Endothelial cell of umbilical vein (primary cell): Measurements from ENCODE around the gene HOXD10. TPM values are rescaled to one million over a fixed set of nuclear protein-coding genes. Genes with fewer than 3 reads are reported as not detected.

ENCODE experiments used
- BruUV-seq: library from RNA; stranded (reverse); fragments of 400-500 nt; replicated peaks from 2 replicates; lab custom pipeline; 2021; lab: Mats Ljungman, UMichigan
- CTCF ChIA-PET: fragments of 300-600, 350-600 bp; sonication (Branson Sonifier 250); formaldehyde crosslinking; loops from one replicate; lab custom pipeline; 2021; ENCODE audit warnings: antibody characterized with exemption, inconsistent platforms; lab: Charles Lee
- POLR2A ChIA-PET: fragments of 300-600, 350-600 bp; sonication (Branson Sonifier 250); formaldehyde crosslinking; loops from one replicate; lab custom pipeline; 2021; ENCODE audit warnings: antibody characterized with exemption, inconsistent platforms; lab: Charles Lee
- DNase-seq: peaks from one replicate; pipeline ENCODE4 v3.0.0-alpha.2; 2011; ENCODE audit warnings: low read depth, low spot score
- FAIRE-seq: peaks from 2 replicates; lab custom pipeline; 2011; peaks lifted over from hg19 to GRCh38; lab: Jason Lieb, UNC
- H2AFZ ChIP-seq: 2 replicates; pipeline ENCODE4 v1.6.0; 2012; ENCODE audit warnings: low read depth, low read length, control low read depth, inconsistent platforms
- H3K27ac ChIP-seq: 2 replicates; pipeline ENCODE4 v1.5.1; 2011; ENCODE audit warnings: low read depth, mild to moderate bottlenecking, control low read depth, low read length, moderate library complexity; ENCODE audit not compliant: insufficient read depth
- H3K27me3 ChIP-seq, 2 experiments: 2 replicates each; pipeline versions ENCODE4 v1.6.0 to v1.6.1; 2011; ENCODE audit warnings: low read length in 2 of 2, mixed read lengths in 1 of 2; ENCODE audit not compliant: control insufficient read depth in 2 of 2, insufficient read depth in 2 of 2
- H3K36me3 ChIP-seq, 2 experiments: 2 replicates in 1 of 2; 3 replicates in 1 of 2; pipeline ENCODE4 v1.5.1; 2011; ENCODE audit warnings: low read length in 2 of 2, mild to moderate bottlenecking in 1 of 2, moderate library complexity in 1 of 2; ENCODE audit not compliant: control insufficient read depth in 2 of 2, insufficient read depth in 2 of 2; ENCODE audit errors: extremely low read depth in 1 of 2
- H3K4me1 ChIP-seq: 3 replicates; pipeline ENCODE4 v1.5.1; 2011; ENCODE audit warnings: mild to moderate bottlenecking, low read length; ENCODE audit not compliant: control insufficient read depth, insufficient read depth; ENCODE audit errors: extremely low read depth
- H3K4me2 ChIP-seq: 2 replicates; pipeline ENCODE4 v1.6.1; 2011; ENCODE audit warnings: low read length, control low read depth, mixed read lengths; ENCODE audit not compliant: insufficient read depth
- H3K4me3 ChIP-seq, 3 experiments: fragments of 200-600 bp in 1 of 3; sonication (generic), shearing (Covaris generic) in 1 of 3; replicated peaks in 1 of 3; 2 replicates each; pipeline ENCODE4 v1.5.1; 2011 to 2016; ENCODE audit warnings: control low read depth in 3 of 3, low read length in 3 of 3, mild to moderate bottlenecking in 2 of 3, inconsistent platforms in 1 of 3, low read depth in 1 of 3, moderate library complexity in 1 of 3; ENCODE audit not compliant: insufficient read depth in 1 of 3
- H3K79me2 ChIP-seq: 2 replicates; pipeline ENCODE4 v1.6.0; 2012; ENCODE audit warnings: low read length, inconsistent platforms; ENCODE audit not compliant: control insufficient read depth, insufficient read depth
- H3K9ac ChIP-seq: replicated peaks from 2 replicates; pipeline ENCODE3; 2011; ENCODE audit warnings: low read length, control low read depth; ENCODE audit not compliant: insufficient read depth; ENCODE audit errors: extremely low read depth
- H3K9me1 ChIP-seq: replicated peaks from 3 replicates; pipeline ENCODE4 v1.6.0; 2011; ENCODE audit warnings: mild to moderate bottlenecking, low read length; ENCODE audit not compliant: control insufficient read depth, insufficient read depth; ENCODE audit errors: extremely low read depth
- H3K9me3 ChIP-seq: replicated peaks from 2 replicates; pipeline ENCODE4 v1.5.1; 2012; ENCODE audit warnings: low read length, inconsistent platforms; ENCODE audit not compliant: control insufficient read depth, insufficient read depth
- H4K20me1 ChIP-seq: replicated peaks from 2 replicates; pipeline ENCODE3; 2011; ENCODE audit warnings: mild to moderate bottlenecking, low read length; ENCODE audit not compliant: control insufficient read depth, insufficient read depth; ENCODE audit errors: extremely low read depth
- EZH2 ChIP-seq: IDR thresholded peaks from 2 replicates; pipeline ENCODE4 v1.6.1; 2012; ENCODE audit warnings: borderline replicate concordance, low read depth, mild to moderate bottlenecking, moderate library complexity, low read length, inconsistent platforms; ENCODE audit not compliant: severe bottlenecking
- FOS ChIP-seq: IDR thresholded peaks from 2 replicates; pipeline ENCODE4 v1.6.1; 2011; ENCODE audit warnings: mild to moderate bottlenecking, low read length, moderate library complexity, borderline replicate concordance; ENCODE audit not compliant: insufficient read depth
- GATA2 ChIP-seq: IDR thresholded peaks from 2 replicates; pipeline ENCODE4 v1.7.0; 2011; ENCODE audit warnings: low read depth, mild to moderate bottlenecking, moderate library complexity, mixed read lengths, low read length; ENCODE audit not compliant: insufficient read length, insufficient read depth
- JUN ChIP-seq: IDR thresholded peaks from 2 replicates; pipeline ENCODE4 v1.6.1; 2011; ENCODE audit warnings: borderline replicate concordance, low read depth; ENCODE audit not compliant: insufficient read length, insufficient read depth
- MYC ChIP-seq: IDR thresholded peaks from one replicate; pipeline ENCODE4 v1.6.1; 2011; ENCODE audit warnings: mild to moderate bottlenecking, low read depth, low read length
- POLR2A ChIP-seq: IDR thresholded peaks from 2 replicates; pipeline ENCODE4 v1.6.1; 2012; ENCODE audit warnings: low read depth, mild to moderate bottlenecking, control low read depth, low read length
- POLR2AphosphoS5 ChIP-seq: IDR thresholded peaks from 2 replicates; pipeline ENCODE4 v1.6.1; 2012; ENCODE audit warnings: low read depth, mild to moderate bottlenecking, control low read depth, low read length, moderate library complexity; ENCODE audit not compliant: insufficient read depth
- dilution Hi-C: fragments of 300-500 bp; cut with MboI; formaldehyde crosslinking; loops from one replicate; pipeline ENCODE4 v1.15.0; 2019; ENCODE audit warnings: low sequenced_read_pairs; ENCODE audit not compliant: extremely low pct_ligation_motif_present
- intact Hi-C: fragments of 100-400 bp; cut with micrococcal nuclease; formaldehyde crosslinking; loops from one replicate; pipeline ENCODE4 v1.10.0; 2022
- polyA plus RNA-seq, 4 experiments: library from polyadenylated mRNA; depleted of rRNA in 3 of 4; stranded (reverse) in 3 of 4; unstranded in 1 of 4; fragments of >200 nt; gene quantifications; 2 replicates each; pipeline versions ENCODE4 v1.2.1 to v1.2.3, GENCODE V29; 2011 to 2012; ENCODE audit warnings: missing spikeins in 1 of 4
- total RNA-seq: library from RNA; stranded (reverse); gene quantifications from 2 replicates; pipeline ENCODE4 v1.2.3, GENCODE V29; 2021
- TF ChIP-seq, protein P1 (sequence below), 2 donors: IDR thresholded peaks; 1 replicate in 1 of 2; 2 replicates in 1 of 2; pipeline ENCODE4 v1.5.1; 2011; ENCODE audit warnings: low read length in 2 of 2, mild to moderate bottlenecking in 2 of 2, moderate library complexity in 2 of 2, control low read depth in 1 of 2, inconsistent platforms in 1 of 2, low read depth in 1 of 2; ENCODE audit not compliant: insufficient read depth in 1 of 2; ENCODE audit errors: extremely low read depth in 1 of 2
- TF ChIP-seq, protein P2 (sequence below): IDR thresholded peaks from 2 replicates; pipeline ENCODE4 v1.6.1; 2011; ENCODE audit not compliant: insufficient read depth, insufficient read length

The HOXD10 gene
- total and polyA plus RNA-seq, 2 donors (not counting 3 experiments of a cell fraction or from before 2014, with no cell fraction given): not detected

DNA sequence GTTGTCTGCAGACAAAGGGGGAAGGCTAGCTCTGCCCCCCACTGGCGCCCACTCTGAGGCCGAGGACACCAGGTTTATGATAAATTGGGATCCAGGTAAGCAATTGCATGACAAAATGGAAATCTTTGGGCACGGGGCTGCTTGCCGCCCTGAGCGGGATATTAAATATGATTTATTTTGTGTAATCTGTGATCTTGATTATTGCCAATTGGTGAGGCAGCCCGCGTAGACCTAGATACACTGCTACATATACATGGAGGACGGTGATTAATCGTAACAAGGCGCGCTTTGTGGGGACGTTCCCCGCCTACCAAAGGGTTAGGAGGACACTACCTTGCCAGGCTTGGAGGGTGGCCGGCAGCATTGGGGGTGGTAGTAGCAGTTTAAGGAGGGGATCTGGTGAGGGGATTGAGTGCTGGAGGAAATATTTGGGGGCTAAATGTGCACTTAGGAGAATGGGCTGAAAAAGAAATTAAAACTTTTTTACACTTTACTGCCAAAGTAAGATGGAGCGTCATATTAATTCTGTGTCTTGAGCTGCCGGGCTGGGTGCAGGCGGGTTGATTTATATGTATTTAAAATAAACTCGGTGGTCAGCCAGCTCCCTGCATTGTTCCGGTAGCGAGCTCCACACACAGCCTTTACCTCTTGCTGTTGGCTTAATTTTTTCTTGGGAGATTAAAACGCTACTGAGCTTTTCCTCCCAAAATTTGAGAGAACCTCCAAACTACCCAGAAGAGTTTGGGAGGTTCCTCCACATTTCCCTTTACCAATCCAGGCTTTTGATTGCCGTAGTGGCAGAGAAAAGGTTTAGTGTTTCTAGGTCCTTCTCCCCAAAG, 44.6 kb downstream of the HOXD10 start:
- no peak for DNase-seq
- no peaks in the 10 kb centered on the region for H3K79me2 ChIP-seq
- H3K27ac ChIP-seq: no peak overlapping the region
- dilution Hi-C loops (no loop called here), intact Hi-C loops (no loop called here)
- H3K9me3 ChIP-seq: no peaks in the 10 kb centered on the region
- TF ChIP-seq POLR2A (no peak), FOS (no peak), GATA2 (no peak), POLR2AphosphoS5 (no peak), EZH2 (no peak), JUN (no peak), MYC (no peak)
- TF ChIP-seq, protein P1, sequence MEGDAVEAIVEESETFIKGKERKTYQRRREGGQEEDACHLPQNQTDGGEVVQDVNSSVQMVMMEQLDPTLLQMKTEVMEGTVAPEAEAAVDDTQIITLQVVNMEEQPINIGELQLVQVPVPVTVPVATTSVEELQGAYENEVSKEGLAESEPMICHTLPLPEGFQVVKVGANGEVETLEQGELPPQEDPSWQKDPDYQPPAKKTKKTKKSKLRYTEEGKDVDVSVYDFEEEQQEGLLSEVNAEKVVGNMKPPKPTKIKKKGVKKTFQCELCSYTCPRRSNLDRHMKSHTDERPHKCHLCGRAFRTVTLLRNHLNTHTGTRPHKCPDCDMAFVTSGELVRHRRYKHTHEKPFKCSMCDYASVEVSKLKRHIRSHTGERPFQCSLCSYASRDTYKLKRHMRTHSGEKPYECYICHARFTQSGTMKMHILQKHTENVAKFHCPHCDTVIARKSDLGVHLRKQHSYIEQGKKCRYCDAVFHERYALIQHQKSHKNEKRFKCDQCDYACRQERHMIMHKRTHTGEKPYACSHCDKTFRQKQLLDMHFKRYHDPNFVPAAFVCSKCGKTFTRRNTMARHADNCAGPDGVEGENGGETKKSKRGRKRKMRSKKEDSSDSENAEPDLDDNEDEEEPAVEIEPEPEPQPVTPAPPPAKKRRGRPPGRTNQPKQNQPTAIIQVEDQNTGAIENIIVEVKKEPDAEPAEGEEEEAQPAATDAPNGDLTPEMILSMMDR (IDR thresholded peaks at IDR 0.05; ENCODE audit: extremely low read depth in 1 of 2, insufficient read depth in 1 of 2, low read depth in 1 of 2, low read length in 2 of 2): no peak
- TF ChIP-seq, protein P2, sequence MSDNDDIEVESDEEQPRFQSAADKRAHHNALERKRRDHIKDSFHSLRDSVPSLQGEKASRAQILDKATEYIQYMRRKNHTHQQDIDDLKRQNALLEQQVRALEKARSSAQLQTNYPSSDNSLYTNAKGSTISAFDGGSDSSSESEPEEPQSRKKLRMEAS: no peak
- FAIRE-seq: no peak
- ChIA-PET POLR2A (no interaction called here), CTCF (interaction anchor here (0.7 to 3.4 kb wide), 7 partner anchors 10 to 1004 kb away, joined by 3 to 18 read pairs (median 4); partner anchors contain the start of gene MTX2)
- H3K9ac ChIP-seq: no peak overlapping the region
- H3K36me3 ChIP-seq: no peaks in the 10 kb centered on the region
- peaks cover 3% of the 10 kb centered on the region for H3K4me1 ChIP-seq
- peaks cover 5 to 15% of the 10 kb centered on the region in 2 experiments for H3K27me3 ChIP-seq
- H3K4me3 ChIP-seq: no peak overlapping the region
- no TSS peak for BruUV-seq
- no peaks in the 10 kb centered on the region for H3K9me1 ChIP-seq
- H4K20me1 ChIP-seq: no peaks in the 10 kb centered on the region
- no peak overlapping the region for H3K4me2 ChIP-seq
- H2AFZ ChIP-seq: no peak overlapping the region
